PC-9 (cell line): ENCODE data around the gene TSSK2. TPM values are rescaled to one million over a fixed set of nuclear protein-coding genes. Genes with fewer than 3 reads are reported as not detected.

ENCODE experiments used
- BruUV-seq: library from RNA; stranded (reverse); fragments of 400-500 nt; replicated peaks from 2 replicates; lab custom pipeline; 2021; lab: Mats Ljungman, UMichigan
- CTCF ChIA-PET: fragments of 300-600 bp; sonication (Branson Sonifier 250); formaldehyde crosslinking; loops from one replicate; lab custom pipeline; 2022; ENCODE audit warnings: antibody characterized with exemption; lab: Charles Lee
- POLR2A ChIA-PET: fragments of 300-600 bp; sonication (Branson Sonifier 250); formaldehyde crosslinking; loops from one replicate; lab custom pipeline; 2022; ENCODE audit warnings: antibody characterized with exemption; ENCODE audit not compliant: unreplicated experiment; lab: Charles Lee
- DNase-seq, 2 experiments: peaks; one replicate each; pipeline versions ENCODE4 v3.0.0 to v3.0.0-alpha.2; 2015 to 2022; ENCODE audit warnings: mixed read lengths in 1 of 2
- H2AFZ ChIP-seq: fragments of 200-600 bp; sonication (generic); 2 replicates; pipeline ENCODE4 v1.8.1; 2017; ENCODE audit warnings: antibody characterized with exemption
- H3F3A ChIP-seq: fragments of 200-600 bp; sonication (generic); 2 replicates; pipeline ENCODE4 v1.8.1; 2017; ENCODE audit warnings: antibody characterized with exemption, mild to moderate bottlenecking, low read depth; ENCODE audit not compliant: insufficient read depth
- H3K27ac ChIP-seq: fragments of 200-600 bp; sonication (generic); 2 replicates; pipeline ENCODE4 v1.6.1; 2016; ENCODE audit warnings: mixed run types
- H3K27me3 ChIP-seq: fragments of 200-600 bp; sonication (generic); 2 replicates; pipeline ENCODE4 v1.6.1; 2016; ENCODE audit warnings: low read depth, mixed run types; ENCODE audit not compliant: insufficient read depth
- H3K36me3 ChIP-seq: fragments of 200-600 bp; sonication (generic); 2 replicates; pipeline ENCODE4 v1.6.1; 2016; ENCODE audit warnings: low read depth, mixed run types
- H3K4me1 ChIP-seq: fragments of 200-600 bp; sonication (generic); replicated peaks from 2 replicates; pipeline ENCODE4 v1.6.1; 2016; ENCODE audit warnings: mixed run types; ENCODE audit not compliant: insufficient read depth
- H3K4me2 ChIP-seq: fragments of 200-600 bp; sonication (generic); 2 replicates; pipeline ENCODE4 v1.6.1; 2017; ENCODE audit warnings: mixed run types
- H3K4me3 ChIP-seq: fragments of 200-600 bp; sonication (generic); 2 replicates; pipeline ENCODE4 v1.6.1; 2016; ENCODE audit warnings: mixed run types
- H3K79me2 ChIP-seq: fragments of 200-600 bp; sonication (generic); 2 replicates; pipeline ENCODE4 v1.6.1; 2017; ENCODE audit warnings: low read depth, mixed run types
- H3K9me2 ChIP-seq: fragments of 200-600 bp; sonication (generic); 2 replicates; pipeline ENCODE4 v1.8.1; 2017; ENCODE audit warnings: mild to moderate bottlenecking; ENCODE audit not compliant: insufficient read depth
- H3K9me3 ChIP-seq: fragments of 200-600 bp; sonication (generic); 2 replicates; pipeline ENCODE4 v1.8.1; 2016; ENCODE audit warnings: low read depth; ENCODE audit not compliant: insufficient read depth
- H4K20me1 ChIP-seq: fragments of 200-600 bp; sonication (generic); 2 replicates; pipeline ENCODE4 v1.8.1; 2017; ENCODE audit not compliant: insufficient read depth
- EZH2 ChIP-seq: fragments of 200-600 bp; sonication (generic); IDR thresholded peaks from 2 replicates; pipeline ENCODE4 v1.8.0; 2017; ENCODE audit warnings: antibody characterized with exemption, low read depth
- intact Hi-C: fragments of 100-400 bp; cut with micrococcal nuclease; formaldehyde crosslinking; loops from one replicate; pipeline ENCODE4 v1.10.0; 2022; ENCODE audit not compliant: unreplicated experiment
- total RNA-seq: library from RNA; stranded (reverse); gene quantifications from 2 replicates; pipeline ENCODE4 v1.2.3, GENCODE V29; 2021
- TF ChIP-seq, protein P1 (sequence below): fragments of 200-600 bp; sonication (generic); conservative IDR thresholded peaks from 2 replicates; pipeline ENCODE4 v1.6.1; 2017; ENCODE audit warnings: mixed run types, antibody characterized with exemption, mild to moderate bottlenecking, moderate library complexity

TSSK2 gene
- total RNA-seq, 1 experiment from 2014 or later, result not detected

DNA sequence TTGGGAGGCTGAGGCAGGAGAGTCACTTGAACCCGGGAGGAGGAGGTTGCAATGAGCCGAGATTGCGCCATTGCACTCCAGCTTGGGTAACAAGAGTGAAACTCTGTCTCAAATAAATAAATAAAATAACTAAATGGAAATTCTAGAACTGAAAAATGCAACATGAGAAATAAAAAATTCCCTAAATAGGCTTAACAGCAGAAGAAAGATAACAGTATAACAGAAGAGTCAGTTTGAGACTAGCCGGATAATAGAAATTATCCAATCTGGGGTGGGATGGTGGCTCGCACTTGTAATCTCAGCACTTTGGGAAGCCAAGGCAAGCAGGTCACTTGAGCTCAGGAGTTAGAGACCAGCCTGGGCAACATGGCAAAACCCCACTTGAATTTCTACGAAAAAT, 33.3 kb downstream of the TSSK2 start:
- Histone ChIP-seq H3K27me3 (peaks cover 23% of the 10 kb centered on the region), H2AFZ (no peak overlapping the region), H3K4me1 (no peaks in the 10 kb centered on the region), H3K27ac (no peak overlapping the region), H3K4me3 (no peak overlapping the region), H3K9me2 (no peaks in the 10 kb centered on the region), H3K9me3 (no peaks in the 10 kb centered on the region), H3K36me3 (no peaks in the 10 kb centered on the region), H3F3A (no peaks in the 10 kb centered on the region), H3K4me2 (no peak overlapping the region), H3K79me2 (no peaks in the 10 kb centered on the region), H4K20me1 (no peaks in the 10 kb centered on the region)
- DNase-seq, result no peak
- BruUV-seq, result no TSS peak
- intact Hi-C loops, result no loop called here
- POLR2A ChIA-PET, result no interaction called here
- CTCF ChIA-PET, result no interaction called here
- TF ChIP-seq EZH2, result no peak
- TF ChIP-seq, protein P1, sequence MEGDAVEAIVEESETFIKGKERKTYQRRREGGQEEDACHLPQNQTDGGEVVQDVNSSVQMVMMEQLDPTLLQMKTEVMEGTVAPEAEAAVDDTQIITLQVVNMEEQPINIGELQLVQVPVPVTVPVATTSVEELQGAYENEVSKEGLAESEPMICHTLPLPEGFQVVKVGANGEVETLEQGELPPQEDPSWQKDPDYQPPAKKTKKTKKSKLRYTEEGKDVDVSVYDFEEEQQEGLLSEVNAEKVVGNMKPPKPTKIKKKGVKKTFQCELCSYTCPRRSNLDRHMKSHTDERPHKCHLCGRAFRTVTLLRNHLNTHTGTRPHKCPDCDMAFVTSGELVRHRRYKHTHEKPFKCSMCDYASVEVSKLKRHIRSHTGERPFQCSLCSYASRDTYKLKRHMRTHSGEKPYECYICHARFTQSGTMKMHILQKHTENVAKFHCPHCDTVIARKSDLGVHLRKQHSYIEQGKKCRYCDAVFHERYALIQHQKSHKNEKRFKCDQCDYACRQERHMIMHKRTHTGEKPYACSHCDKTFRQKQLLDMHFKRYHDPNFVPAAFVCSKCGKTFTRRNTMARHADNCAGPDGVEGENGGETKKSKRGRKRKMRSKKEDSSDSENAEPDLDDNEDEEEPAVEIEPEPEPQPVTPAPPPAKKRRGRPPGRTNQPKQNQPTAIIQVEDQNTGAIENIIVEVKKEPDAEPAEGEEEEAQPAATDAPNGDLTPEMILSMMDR, result no peak

DNA sequence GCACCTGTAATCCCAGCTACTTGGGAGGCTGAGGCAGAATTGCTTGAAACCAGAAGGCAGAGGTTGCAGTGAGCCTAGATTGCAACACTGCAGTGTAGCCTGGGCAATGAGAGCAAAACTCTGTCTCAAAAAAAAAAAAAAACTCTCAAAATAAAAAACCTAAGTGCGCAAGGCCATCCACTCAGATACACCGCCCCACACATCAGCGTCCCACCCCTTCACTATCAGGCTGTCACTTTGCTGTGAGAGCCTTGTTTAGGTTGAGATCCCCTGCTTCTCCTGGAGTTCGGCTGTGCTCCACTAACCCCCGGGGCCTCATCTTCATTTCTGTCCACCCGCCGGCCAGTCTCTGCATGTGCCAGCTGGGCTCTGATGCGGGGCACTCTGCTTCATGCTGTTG, 35.3 kb downstream of the TSSK2 start:
- POLR2A ChIA-PET, result no interaction called here
- no peak for DNase-seq
- no peaks in the 10 kb centered on the region; the same call in 1 of the 2 replicates for H3K4me1 ChIP-seq
- no peaks in the 10 kb centered on the region for H4K20me1 ChIP-seq
- H3K9me3 ChIP-seq, result no peaks in the 10 kb centered on the region
- H3K79me2 ChIP-seq, result 0 out of 2 replicates have a peak, but pooled peaks cover 5% of the 10 kb centered on the region
- no TSS peak for BruUV-seq
- H3K9me2 ChIP-seq, result no peaks in the 10 kb centered on the region
- no peaks in the 10 kb centered on the region for H3K36me3 ChIP-seq
- TF ChIP-seq, protein P1, result no peak
- no peak for TF ChIP-seq EZH2
- H3K4me3 ChIP-seq, result no peak overlapping the region
- CTCF ChIA-PET, result no interaction called here
- intact Hi-C loops, result no loop called here
- no peaks in the 10 kb centered on the region for H3F3A ChIP-seq
- H2AFZ ChIP-seq, result no peak overlapping the region
- H3K4me2 ChIP-seq, result no peak overlapping the region
- H3K27me3 ChIP-seq, result peaks cover 23% of the 10 kb centered on the region
- H3K27ac ChIP-seq, result no peak overlapping the region

DNA sequence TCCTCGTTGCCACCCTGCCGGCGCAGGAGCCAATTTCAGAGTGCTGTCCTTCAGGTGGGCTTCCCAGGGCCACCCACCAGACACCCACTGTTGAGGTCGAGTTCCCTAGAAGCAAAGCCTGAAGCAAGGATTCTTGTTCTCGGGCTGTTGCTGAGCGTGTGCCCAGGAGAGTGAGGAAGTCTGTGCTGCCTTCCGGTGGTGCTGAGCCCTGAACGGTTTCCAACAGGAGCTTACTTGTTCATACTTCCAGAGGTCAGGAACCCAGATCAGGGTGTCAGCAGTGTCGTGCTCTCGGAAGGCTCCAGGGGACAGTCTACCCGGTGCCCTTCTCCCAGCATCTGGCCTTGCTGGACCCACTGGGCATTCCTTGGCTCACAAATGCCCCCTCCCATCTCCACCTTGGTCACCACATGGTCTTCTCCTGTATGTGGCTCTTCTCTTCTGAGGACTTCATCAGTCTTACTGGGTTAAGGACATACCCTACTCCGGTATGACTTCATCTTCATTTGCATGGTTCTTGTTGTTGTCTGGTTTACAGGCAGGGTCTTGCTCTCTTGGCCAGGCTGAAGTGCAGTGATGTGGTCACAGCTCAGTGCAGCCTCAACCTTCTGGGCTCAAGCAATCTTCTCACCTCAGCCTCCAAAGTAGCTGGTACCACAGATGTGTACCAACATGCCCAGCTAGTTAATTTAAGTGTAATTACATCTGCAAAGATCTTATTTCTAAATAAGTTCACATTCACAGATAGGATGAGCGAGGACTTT, 36.2 kb downstream of the TSSK2 start:
- Histone ChIP-seq H3K79me2 (peaks cover 12% of the 10 kb centered on the region), H3K4me3 (no peak overlapping the region), H3K9me3 (no peaks in the 10 kb centered on the region), H3K4me1 (no peaks in the 10 kb centered on the region; the same call in 1 of the 2 replicates), H3F3A (no peaks in the 10 kb centered on the region), H2AFZ (no peak overlapping the region), H3K27me3 (peaks cover 23% of the 10 kb centered on the region), H3K4me2 (no peak overlapping the region), H3K27ac (no peak overlapping the region), H4K20me1 (peaks cover 2% of the 10 kb centered on the region; the same call in 1 of the 2 replicates), H3K9me2 (no peaks in the 10 kb centered on the region), H3K36me3 (no peaks in the 10 kb centered on the region)
- intact Hi-C loops, result no loop called here
- DNase-seq, result no peak
- BruUV-seq, result no TSS peak
- TF ChIP-seq EZH2, result no peak
- TF ChIP-seq, protein P1, result no peak
- POLR2A ChIA-PET, result no interaction called here
- CTCF ChIA-PET, result no interaction called here
